K562 (cell line): Measurements from ENCODE around the gene BMP10. TPM values are rescaled to one million over a fixed set of nuclear protein-coding genes. Genes with fewer than 3 reads are reported as not detected.

ENCODE experiments used
- ATF3 ChIP-seq, 2 experiments: fragments of 450-650 bp in 1 of 2; sonication (generic) in 1 of 2; formaldehyde crosslinking in 1 of 2; IDR thresholded peaks in 1 of 2; conservative IDR thresholded peaks in 1 of 2; 2 replicates each; pipeline versions ENCODE4 v1.6.1 to v1.8.1; 2016 to 2023; ENCODE audit warnings: mild to moderate bottlenecking in 2 of 2, moderate library complexity in 2 of 2, inconsistent platforms in 1 of 2, missing genetic modification reagents in 1 of 2
- DMBX1 ChIP-seq: fragments of 250-450 bp; sonication (Bioruptor Pico); IDR thresholded peaks from 2 replicates; pipeline ENCODE4 v1.8.0; 2022; ENCODE audit warnings: inconsistent platforms, mild to moderate bottlenecking, moderate library complexity, borderline replicate concordance
- GABPB2 ChIP-seq: fragments of 250-450 bp; sonication (Bioruptor Pico); conservative IDR thresholded peaks from 2 replicates; pipeline ENCODE4 v1.5.1; 2021; ENCODE audit warnings: mild to moderate bottlenecking
- HNRNPLL ChIP-seq: fragments of 200-400 bp; formaldehyde crosslinking; IDR thresholded peaks from 2 replicates; pipeline ENCODE4 v1.6.1; 2017; ENCODE audit warnings: low read length, low read depth, mild to moderate bottlenecking; ENCODE audit not compliant: poor library complexity, severe bottlenecking
- KDM4B ChIP-seq, 2 experiments: fragments of 450-650 bp in 1 of 2; sonication (generic) in 1 of 2; IDR thresholded peaks; 2 replicates each; pipeline ENCODE4 v1.6.1; 2016 to 2017; ENCODE audit warnings: borderline replicate concordance in 2 of 2, antibody characterized with exemption in 1 of 2, low read depth in 1 of 2, mild to moderate bottlenecking in 1 of 2
- KLF16 ChIP-seq: IDR thresholded peaks from 2 replicates; pipeline ENCODE4 v1.6.1; 2016; ENCODE audit warnings: antibody characterized with exemption
- KLF6 ChIP-seq: fragments of 250-450 bp; sonication (Bioruptor Pico); IDR thresholded peaks from 2 replicates; pipeline ENCODE4 v1.4.0; 2020; ENCODE audit warnings: mild to moderate bottlenecking, moderate library complexity, borderline replicate concordance
- LARP7 ChIP-seq: fragments of 450-650 bp; IDR thresholded peaks from 2 replicates; pipeline ENCODE4 v1.6.1; 2016
- LEF1 ChIP-seq: fragments of 450-650 bp; IDR thresholded peaks from 2 replicates; pipeline ENCODE4 v1.6.1; 2016; ENCODE audit warnings: mild to moderate bottlenecking
- MAFF ChIP-seq: IDR thresholded peaks from 2 replicates; pipeline ENCODE4 v1.6.1; 2012; ENCODE audit warnings: low read length, improper control_type of control experiment
- MTA2 ChIP-seq: fragments of 450-650 bp; IDR thresholded peaks from 2 replicates; pipeline ENCODE4 v1.6.1; 2016; ENCODE audit warnings: low read depth
- NR2F6 ChIP-seq: fragments of 450-650 bp; formaldehyde crosslinking; IDR thresholded peaks from 2 replicates; pipeline ENCODE4 v1.4.0; 2020; ENCODE audit warnings: mild to moderate bottlenecking
- PBX2 ChIP-seq, 2 experiments: IDR thresholded peaks in 1 of 2; conservative IDR thresholded peaks in 1 of 2; 2 replicates each; pipeline ENCODE4 v1.6.1; 2016; ENCODE audit warnings: low read depth in 2 of 2, mild to moderate bottlenecking in 1 of 2, missing compliant biosample characterization in 1 of 2, missing genetic modification characterization in 1 of 2, moderate library complexity in 1 of 2
- PCBP1 ChIP-seq: fragments of 200-400 bp; formaldehyde crosslinking; IDR thresholded peaks from 2 replicates; pipeline ENCODE4 v1.6.1; 2018; ENCODE audit warnings: mild to moderate bottlenecking, low read depth, low read length; ENCODE audit not compliant: poor library complexity, severe bottlenecking
- POLR2G ChIP-seq: fragments of 200-400 bp; formaldehyde crosslinking; IDR thresholded peaks from 2 replicates; pipeline ENCODE4 v1.6.1; 2017; ENCODE audit warnings: low read depth, mild to moderate bottlenecking, antibody characterized with exemption, low read length, moderate library complexity
- POLR3G ChIP-seq: IDR thresholded peaks from 2 replicates; pipeline ENCODE4 v1.6.1; 2011; ENCODE audit not compliant: insufficient read length, insufficient replicate concordance; ENCODE audit errors: extremely low read depth
- RUNX1 ChIP-seq: sonication (generic); IDR thresholded peaks from 2 replicates; pipeline ENCODE4 v1.6.1; 2016; ENCODE audit warnings: antibody characterized with exemption, low read depth
- SP1 ChIP-seq: sonication (generic); formaldehyde crosslinking; IDR thresholded peaks from 2 replicates; pipeline ENCODE4 v1.8.1; 2022; ENCODE audit warnings: mild to moderate bottlenecking, missing genetic modification reagents
- USF2 ChIP-seq: sonication (generic); formaldehyde crosslinking; IDR thresholded peaks from 2 replicates; pipeline ENCODE4 v1.5.0; 2020; ENCODE audit warnings: missing genetic modification reagents
- XRCC5 ChIP-seq: fragments of 200-400 bp; formaldehyde crosslinking; IDR thresholded peaks from 2 replicates; pipeline ENCODE4 v1.6.1; 2017; ENCODE audit warnings: low read depth, mild to moderate bottlenecking, low read length
- ZNF175 ChIP-seq: fragments of 200-800 bp; sonication (Bioruptor generic); IDR thresholded peaks from 2 replicates; pipeline ENCODE4 v1.6.1; 2016; ENCODE audit warnings: low read depth, mild to moderate bottlenecking, missing genetic modification characterization, missing compliant biosample characterization
- ZNF639 ChIP-seq, 2 experiments: fragments of 200-800 bp in 1 of 2; sonication (Bioruptor generic) in 1 of 2; sonication (generic) in 1 of 2; formaldehyde crosslinking in 1 of 2; IDR thresholded peaks in 1 of 2; conservative IDR thresholded peaks in 1 of 2; 2 replicates each; pipeline versions ENCODE4 v1.5.0 to v1.6.1; 2016 to 2020; ENCODE audit warnings: missing compliant biosample characterization in 1 of 2, missing genetic modification characterization in 1 of 2, missing genetic modification reagents in 1 of 2
- ZNF695 ChIP-seq: fragments of 450-650 bp; formaldehyde crosslinking; IDR thresholded peaks from 2 replicates; pipeline ENCODE4 v1.4.0; 2020; ENCODE audit warnings: mild to moderate bottlenecking, moderate library complexity
- polyA plus RNA-seq, 8 experiments: library from polyadenylated mRNA; depleted of rRNA in 4 of 8; stranded (reverse) in 5 of 8; unstranded in 3 of 8; fragments of >200 nt; fragmentation: Nextera tagmentation in 2 of 8; fragmentation: Illumina TruSeq in 1 of 8; extraction: Ambion mirVana in 2 of 8; extraction: Trizol in 1 of 8; gene quantifications; 2 replicates each; pipeline versions ENCODE4 v1.2.1 to v1.2.3, GENCODE V29; 2011 to 2014; ENCODE audit warnings: inconsistent platforms in 1 of 8, missing spikeins in 1 of 8
- total RNA-seq, 7 experiments: library from RNA; depleted of rRNA in 6 of 7; stranded (reverse); fragments of >200 nt in 6 of 7; fragmentation: Illumina TruSeq in 2 of 7; extraction: Trizol in 2 of 7; gene quantifications; 2 replicates each; pipeline versions ENCODE4 v1.2.1 to v1.2.3, GENCODE V29; 2011 to 2021; ENCODE audit warnings: low replicate concordance in 1 of 7

Gene BMP10
- total and polyA plus RNA-seq, 9 of the 15 experiments (the other 6 are each of a cell fraction or from before 2014, with no cell fraction given): 0.11 to 0.91 (median 0.43) TPM

GRCh38 chr2:68849579-68850030 lies 21.6 kb downstream of the BMP10 start (continued):
- no peak for TF ChIP-seq PBX2 (CRISPR knock-in tag; IDR thresholded peaks at IDR 0.05; ENCODE audit: low read depth)
- TF ChIP-seq PBX2 (tag; conservative IDR thresholded peaks at IDR 0.05; ENCODE audit: low read depth): peak; percentile 75
- TF ChIP-seq KLF16: no peak
- TF ChIP-seq DMBX1 (CRISPR knock-in tag): no peak
- no peak for TF ChIP-seq USF2 (CRISPR knock-in tag)
- TF ChIP-seq ZNF175: peak; percentile 82
- TF ChIP-seq POLR3G: no peak
- TF ChIP-seq ZNF695 (CRISPR knock-in tag): no peak
- TF ChIP-seq ATF3 (IDR thresholded peaks at IDR 0.05): peak; percentile 96
- TF ChIP-seq ATF3 (CRISPR knock-in tag; conservative IDR thresholded peaks at IDR 0.05): peak; percentile 88
- TF ChIP-seq ZNF639 (CRISPR knock-in tag; conservative IDR thresholded peaks at IDR 0.05 in 1 of 2, IDR thresholded peaks at IDR 0.05 in 1 of 2): no peak
- peak; percentile 86 for TF ChIP-seq LEF1
- TF ChIP-seq MTA2: 0 out of 2 replicates have a peak, but pooled peaks have one; percentile 37
- no peak for TF ChIP-seq LARP7
- no peak for TF ChIP-seq POLR2G
- no peak for TF ChIP-seq RUNX1
- no peak for TF ChIP-seq MAFF
- no peak for TF ChIP-seq SP1
- no peak for TF ChIP-seq KLF6 (CRISPR knock-in tag)
- no peak for TF ChIP-seq PCBP1
- no peak for TF ChIP-seq HNRNPLL
- no peak for TF ChIP-seq KDM4B (IDR thresholded peaks at IDR 0.05; ENCODE audit: borderline replicate concordance in 2 of 2, low read depth in 1 of 2)
- no peak for TF ChIP-seq NR2F6 (CRISPR knock-in tag)
- no peak for TF ChIP-seq GABPB2 (CRISPR knock-in tag)
- TF ChIP-seq XRCC5: no peak
